ENCODE results near the gene WDR90.

The WDR90 gene

DNA sequence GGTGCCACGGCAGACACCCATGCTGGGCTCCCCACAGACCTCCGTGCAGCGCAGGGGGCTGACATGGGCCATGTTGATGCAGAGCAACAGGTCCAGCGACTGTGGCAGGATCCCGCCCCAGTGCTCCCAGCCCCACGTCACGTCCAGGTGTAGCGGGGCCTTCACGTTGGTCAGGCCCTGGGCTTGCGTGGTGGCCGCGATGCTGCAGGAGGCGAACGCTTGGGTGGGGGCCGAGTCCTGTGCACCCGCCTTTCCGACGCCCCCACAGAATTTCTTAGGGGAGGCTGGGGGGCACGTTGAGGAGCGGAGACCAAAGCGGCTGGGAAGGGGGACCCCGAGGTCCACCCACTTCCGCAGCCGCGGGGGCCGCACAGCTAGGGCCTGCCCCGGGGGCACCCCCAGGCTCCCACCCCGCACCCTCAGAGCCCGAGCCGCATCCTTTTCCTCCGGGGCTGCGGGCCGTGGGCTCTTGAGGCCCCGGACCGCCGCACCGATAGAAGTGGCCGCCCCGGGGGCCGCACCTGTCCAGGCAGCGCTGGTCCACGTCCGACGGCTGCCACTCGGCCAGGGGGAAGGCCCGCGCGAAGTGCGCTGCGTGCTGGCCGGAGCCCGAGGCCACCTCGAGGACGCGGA, 13.5 kb upstream of the WDR90 start:
- no peak for DNase-seq
- TF ChIP-seq, protein P1, sequence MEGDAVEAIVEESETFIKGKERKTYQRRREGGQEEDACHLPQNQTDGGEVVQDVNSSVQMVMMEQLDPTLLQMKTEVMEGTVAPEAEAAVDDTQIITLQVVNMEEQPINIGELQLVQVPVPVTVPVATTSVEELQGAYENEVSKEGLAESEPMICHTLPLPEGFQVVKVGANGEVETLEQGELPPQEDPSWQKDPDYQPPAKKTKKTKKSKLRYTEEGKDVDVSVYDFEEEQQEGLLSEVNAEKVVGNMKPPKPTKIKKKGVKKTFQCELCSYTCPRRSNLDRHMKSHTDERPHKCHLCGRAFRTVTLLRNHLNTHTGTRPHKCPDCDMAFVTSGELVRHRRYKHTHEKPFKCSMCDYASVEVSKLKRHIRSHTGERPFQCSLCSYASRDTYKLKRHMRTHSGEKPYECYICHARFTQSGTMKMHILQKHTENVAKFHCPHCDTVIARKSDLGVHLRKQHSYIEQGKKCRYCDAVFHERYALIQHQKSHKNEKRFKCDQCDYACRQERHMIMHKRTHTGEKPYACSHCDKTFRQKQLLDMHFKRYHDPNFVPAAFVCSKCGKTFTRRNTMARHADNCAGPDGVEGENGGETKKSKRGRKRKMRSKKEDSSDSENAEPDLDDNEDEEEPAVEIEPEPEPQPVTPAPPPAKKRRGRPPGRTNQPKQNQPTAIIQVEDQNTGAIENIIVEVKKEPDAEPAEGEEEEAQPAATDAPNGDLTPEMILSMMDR (IDR thresholded peaks at IDR 0.05), result no peak
- peaks cover 6% of the 10 kb centered on the region for H3K27me3 Mint-ChIP-seq (ENCODE audit: low read depth, poor library complexity)
- peaks cover 45% of the 10 kb centered on the region for H3K4me1 Mint-ChIP-seq
- H3K27ac Mint-ChIP-seq, result no peak overlapping the region
- H3K9me3 Mint-ChIP-seq, result no peaks in the 10 kb centered on the region
- no peaks in the 10 kb centered on the region for H3K36me3 Mint-ChIP-seq (ENCODE audit: low read depth)
- H3K4me3 Mint-ChIP-seq, result peak overlapping the region; percentile 93

DNA sequence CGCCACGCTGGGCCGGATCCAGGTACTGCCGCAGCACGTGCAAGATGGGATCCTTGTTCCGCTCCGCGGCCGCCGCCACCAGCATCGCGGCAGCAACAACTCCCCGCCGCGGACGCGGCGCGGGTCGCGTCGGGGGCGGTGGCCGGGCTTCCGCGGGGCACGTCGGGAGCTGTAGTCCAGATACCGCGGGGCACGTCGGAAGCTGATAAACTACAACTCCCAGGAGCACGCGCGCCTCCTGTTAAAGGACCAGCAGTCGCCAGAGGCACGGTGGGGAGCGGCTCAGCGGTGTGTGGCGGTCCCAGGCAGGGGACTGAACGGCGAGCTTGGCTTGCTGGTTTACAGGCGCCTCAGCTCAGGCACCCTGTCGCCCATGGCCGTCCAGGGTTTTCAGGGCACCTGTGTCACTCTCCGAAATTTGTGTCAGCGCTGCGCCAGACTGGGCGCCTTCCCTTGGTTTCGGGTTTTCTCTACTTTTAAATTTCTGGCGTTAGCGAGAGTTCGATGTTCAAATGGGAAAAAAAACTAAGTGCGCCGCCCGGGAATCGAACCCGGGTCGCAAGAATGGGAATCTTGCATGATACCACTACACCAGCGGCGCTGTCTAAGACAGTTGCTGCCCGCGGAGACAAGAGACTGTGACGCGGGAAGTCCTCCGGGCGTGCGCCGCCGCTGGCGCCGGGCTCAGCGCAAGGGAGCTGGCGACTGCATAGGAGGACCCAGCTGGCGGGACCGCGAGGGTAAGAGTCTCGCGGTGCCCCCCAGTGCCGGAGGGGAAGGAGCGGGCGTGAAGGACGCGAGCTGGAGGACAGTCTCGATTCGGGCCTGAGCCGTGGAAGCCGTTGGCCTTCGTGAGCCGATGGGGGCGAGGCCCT, 12.7 kb upstream of the WDR90 start, which contains the start of gene METTL26:
TSS of gene METTL26 (minus strand) at position 100 of the 875 bp plus-strand sequence. CDS start at position 85, 15 bp downstream.
- Mint-ChIP-seq H3K27ac (peak within 1 kb of the TSS; percentile 99), H3K27me3 (ENCODE audit: low read depth, poor library complexity) (peaks cover 6% of the 10 kb centered on the region), H3K4me1 (peaks cover 46% of the 10 kb centered on the region), H3K9me3 (no peaks in the 10 kb centered on the region), H3K36me3 (ENCODE audit: low read depth) (no peaks in the 10 kb centered on the region), H3K4me3 (peak within 1 kb of the TSS; percentile 93)
- TF ChIP-seq, protein P1 (IDR thresholded peaks at IDR 0.05), result no peak
- peak; percentile 92 for DNase-seq

DNA sequence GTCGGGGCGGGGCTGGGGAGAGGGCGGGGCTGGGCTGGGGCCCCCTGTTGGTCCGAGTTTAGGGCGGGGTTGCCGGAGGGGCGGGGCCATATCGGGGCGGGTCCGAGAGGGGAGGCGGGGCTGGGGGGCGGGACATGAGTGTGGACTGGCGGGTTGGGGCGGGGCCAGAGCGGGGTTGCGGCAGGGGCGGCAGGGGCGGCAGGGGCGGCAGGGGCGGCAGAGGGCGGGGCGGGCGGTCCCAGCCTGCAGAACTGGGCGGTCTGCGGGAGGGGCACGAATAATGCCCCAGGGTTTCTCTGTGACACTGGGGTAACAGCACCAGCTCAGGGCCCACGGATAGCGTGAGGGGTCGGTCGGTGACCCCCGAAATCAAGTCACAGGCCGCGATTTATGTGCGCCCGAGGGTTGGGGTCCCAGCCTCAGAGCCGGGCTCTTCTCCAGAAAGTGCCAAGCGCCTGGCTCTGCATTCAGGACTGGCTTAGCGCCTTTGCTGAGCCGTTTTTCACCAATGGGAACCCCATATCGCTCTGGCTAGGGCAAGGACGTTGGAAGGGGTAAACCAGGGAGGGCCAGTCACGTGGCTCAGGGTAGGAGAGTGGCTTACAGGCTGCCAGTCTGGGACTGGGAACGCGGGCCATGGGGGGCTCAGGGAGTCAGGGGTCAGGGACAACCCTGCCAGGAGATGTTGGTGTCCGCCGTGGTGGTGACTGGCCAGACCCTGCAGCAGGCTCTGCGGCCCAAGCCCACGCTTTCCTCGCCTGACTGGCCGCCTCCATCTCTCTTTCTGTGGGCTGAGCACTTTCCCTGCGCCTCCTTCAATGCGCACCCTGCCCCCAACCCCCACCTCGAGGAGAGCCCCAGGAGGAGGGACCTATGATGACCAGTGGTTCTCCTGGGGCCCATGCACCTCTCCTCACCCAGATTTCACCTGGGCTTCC, 11.8 kb upstream of the WDR90 start:
- Mint-ChIP-seq H3K4me1 (peaks cover 46% of the 10 kb centered on the region), H3K27ac (peak overlapping the region; percentile 61)
- TF ChIP-seq, protein P1 (IDR thresholded peaks at IDR 0.05), result no peak

DNA sequence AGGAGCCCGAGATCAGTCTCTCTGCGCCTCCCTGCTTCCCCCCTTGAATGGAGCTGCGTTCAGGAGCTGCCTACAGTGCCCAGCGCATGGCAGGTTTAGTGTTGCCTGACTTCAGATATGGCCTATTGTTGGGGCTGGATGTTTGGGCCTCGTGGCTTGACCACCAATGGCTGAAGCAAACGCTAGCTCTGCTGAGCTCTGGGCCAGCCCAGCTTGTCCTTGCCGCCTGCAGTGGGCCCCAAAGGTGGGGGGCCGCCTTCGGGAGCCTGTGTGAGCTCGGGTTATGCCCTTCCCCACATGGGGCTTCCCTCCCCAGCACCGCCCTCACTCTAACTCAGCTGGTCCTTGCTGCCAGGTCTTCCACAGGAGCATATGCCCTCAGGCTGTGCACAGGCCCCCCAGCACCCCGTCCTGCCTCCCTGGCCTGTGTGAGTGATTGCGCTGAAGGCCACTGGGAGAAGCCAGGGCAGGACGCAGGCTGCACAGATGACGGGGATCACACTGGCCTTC, 11.1 kb upstream of the WDR90 start:
- TF ChIP-seq, protein P1 (IDR thresholded peaks at IDR 0.05), result no peak
- peak overlapping the region; percentile 64 for H3K4me3 Mint-ChIP-seq
- no peaks in the 10 kb centered on the region for H3K36me3 Mint-ChIP-seq (ENCODE audit: low read depth)
- peaks cover 11% of the 10 kb centered on the region for H3K27me3 Mint-ChIP-seq (ENCODE audit: low read depth, poor library complexity)
- no peaks in the 10 kb centered on the region for H3K9me3 Mint-ChIP-seq
- peak overlapping the region; percentile 75 for H3K27ac Mint-ChIP-seq
- peaks cover 46% of the 10 kb centered on the region for H3K4me1 Mint-ChIP-seq
- DNase-seq, result no peak

More for the DNA sequence above, 11.8 kb upstream of the WDR90 start:
- peak overlapping the region; percentile 93 for H3K4me3 Mint-ChIP-seq
- no peaks in the 10 kb centered on the region for H3K36me3 Mint-ChIP-seq (ENCODE audit: low read depth)
- no peaks in the 10 kb centered on the region for H3K9me3 Mint-ChIP-seq
- DNase-seq, result peak; percentile 96
- H3K27me3 Mint-ChIP-seq (ENCODE audit: low read depth, poor library complexity), result peaks cover 6% of the 10 kb centered on the region

DNA sequence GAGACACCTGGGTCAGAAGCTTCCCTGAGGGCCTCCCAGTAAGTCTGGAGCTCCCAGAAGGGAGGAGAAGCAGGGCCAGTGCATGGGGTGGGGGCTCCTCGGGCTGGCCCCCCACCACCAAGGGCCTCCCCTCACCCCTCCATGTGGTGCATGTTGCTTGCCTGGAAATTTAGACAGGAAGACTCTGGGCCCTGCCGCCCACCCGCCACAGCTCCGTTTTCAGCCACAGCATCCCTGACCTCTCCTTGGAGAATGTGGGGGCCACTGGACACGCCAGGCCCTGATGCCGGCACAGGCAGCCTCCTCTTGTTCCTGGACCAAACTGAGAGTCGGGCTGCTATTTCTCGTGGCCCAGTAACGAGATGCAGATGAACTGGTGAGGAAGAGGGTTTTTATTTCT, 10.3 kb upstream of the WDR90 start:
- Mint-ChIP-seq H3K9me3 (no peaks in the 10 kb centered on the region), H3K27ac (peak overlapping the region; percentile 36), H3K27me3 (ENCODE audit: low read depth, poor library complexity) (peaks cover 19% of the 10 kb centered on the region), H3K36me3 (ENCODE audit: low read depth) (no peaks in the 10 kb centered on the region), H3K4me3 (peak overlapping the region; percentile 50), H3K4me1 (peaks cover 49% of the 10 kb centered on the region)
- DNase-seq, result no peak
- TF ChIP-seq, protein P1 (IDR thresholded peaks at IDR 0.05), result no peak

Data from nephron progenitor cell (in vitro differentiated cells).